ENCODE results near the gene NSMF.

Gene NSMF

GRCh38 chr9:137487454-137488326 is 28.6 kb upstream of the NSMF start:
- no peaks in the 10 kb centered on the region for H3K9me3 ChIP-seq (ENCODE audit: insufficient read depth, low read length)
- H3K27me3 ChIP-seq (ENCODE audit: low read depth, low read length) = no peaks in the 10 kb centered on the region
- H3K9ac ChIP-seq (ENCODE audit: low read length) = no peak overlapping the region
- no peaks in the 10 kb centered on the region for H3K36me3 ChIP-seq (replicated peaks; ENCODE audit: low read depth, low read length)
- H3K4me3 ChIP-seq (ENCODE audit: low read length) = no peak overlapping the region
- no peak overlapping the region for H3K4me2 ChIP-seq (ENCODE audit: low read length)
- TF ChIP-seq, protein P1, sequence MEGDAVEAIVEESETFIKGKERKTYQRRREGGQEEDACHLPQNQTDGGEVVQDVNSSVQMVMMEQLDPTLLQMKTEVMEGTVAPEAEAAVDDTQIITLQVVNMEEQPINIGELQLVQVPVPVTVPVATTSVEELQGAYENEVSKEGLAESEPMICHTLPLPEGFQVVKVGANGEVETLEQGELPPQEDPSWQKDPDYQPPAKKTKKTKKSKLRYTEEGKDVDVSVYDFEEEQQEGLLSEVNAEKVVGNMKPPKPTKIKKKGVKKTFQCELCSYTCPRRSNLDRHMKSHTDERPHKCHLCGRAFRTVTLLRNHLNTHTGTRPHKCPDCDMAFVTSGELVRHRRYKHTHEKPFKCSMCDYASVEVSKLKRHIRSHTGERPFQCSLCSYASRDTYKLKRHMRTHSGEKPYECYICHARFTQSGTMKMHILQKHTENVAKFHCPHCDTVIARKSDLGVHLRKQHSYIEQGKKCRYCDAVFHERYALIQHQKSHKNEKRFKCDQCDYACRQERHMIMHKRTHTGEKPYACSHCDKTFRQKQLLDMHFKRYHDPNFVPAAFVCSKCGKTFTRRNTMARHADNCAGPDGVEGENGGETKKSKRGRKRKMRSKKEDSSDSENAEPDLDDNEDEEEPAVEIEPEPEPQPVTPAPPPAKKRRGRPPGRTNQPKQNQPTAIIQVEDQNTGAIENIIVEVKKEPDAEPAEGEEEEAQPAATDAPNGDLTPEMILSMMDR (IDR thresholded peaks at IDR 0.05; ENCODE audit: low read depth, low read length) = no peak
- TF ChIP-seq EZH2phosphoT487 (IDR thresholded peaks at IDR 0.05; ENCODE audit: low read depth) = no peak
- H2AFZ ChIP-seq (ENCODE audit: low read depth, low read length) = no peak overlapping the region
- no peak overlapping the region for H3K27ac ChIP-seq (ENCODE audit: low read length)
- no peaks in the 10 kb centered on the region for H3K4me1 ChIP-seq (ENCODE audit: low read length)
- H3K79me2 ChIP-seq (ENCODE audit: low read length) = no peaks in the 10 kb centered on the region
- no peaks in the 10 kb centered on the region for H4K20me1 ChIP-seq (ENCODE audit: insufficient read depth, low read length)

DNA sequence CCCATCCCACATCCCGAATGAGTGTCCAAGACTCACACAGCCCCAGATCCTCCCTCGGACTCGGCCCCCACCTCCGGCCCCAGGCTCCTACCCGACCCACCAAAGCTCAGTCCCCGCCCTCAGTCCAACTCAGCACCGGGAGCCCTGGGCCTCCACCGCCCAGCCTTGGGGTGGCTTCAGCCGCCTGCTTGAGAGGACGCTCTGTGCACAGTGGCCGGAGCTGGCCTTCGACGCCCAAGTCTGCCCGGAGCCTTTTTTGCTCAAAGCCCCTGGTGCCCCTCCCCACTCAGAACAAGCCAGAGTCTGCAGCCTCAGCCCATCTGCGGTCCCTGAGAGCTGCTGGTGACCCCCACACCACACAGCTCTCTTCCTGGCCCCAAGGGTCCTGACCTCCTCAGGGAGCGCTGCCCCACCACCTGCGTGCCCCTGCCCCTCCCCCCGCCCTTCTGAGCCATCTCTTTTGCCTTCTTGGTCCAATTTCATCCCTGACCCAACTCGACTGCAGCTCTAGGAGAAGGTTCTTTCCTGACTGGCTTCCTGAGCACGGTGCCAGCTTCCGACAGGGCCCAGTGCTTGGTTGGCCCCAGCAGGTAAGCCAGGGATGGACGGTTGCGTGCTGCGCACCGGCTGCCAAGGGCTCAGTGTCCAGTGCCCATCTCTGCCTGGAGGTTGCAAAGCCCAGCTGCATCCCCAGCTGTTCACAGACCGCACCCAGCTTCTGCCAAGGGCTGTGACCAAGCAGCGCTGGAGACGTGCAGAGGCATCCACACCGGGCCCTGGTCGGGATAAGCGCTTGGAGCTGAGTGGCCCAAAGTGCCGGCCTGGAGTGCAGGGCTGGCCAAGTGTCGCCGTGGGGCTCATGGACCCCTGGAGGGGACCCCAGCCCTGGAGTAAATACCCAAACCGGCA is 27.7 kb upstream of the NSMF start:
- no peaks in the 10 kb centered on the region for H3K27me3 ChIP-seq (ENCODE audit: low read depth, low read length)
- no peak overlapping the region for H3K4me3 ChIP-seq (ENCODE audit: low read length)
- H2AFZ ChIP-seq (ENCODE audit: low read depth, low read length) = no peak overlapping the region
- no peaks in the 10 kb centered on the region for H4K20me1 ChIP-seq (ENCODE audit: insufficient read depth, low read length)
- H3K79me2 ChIP-seq (ENCODE audit: low read length) = no peaks in the 10 kb centered on the region
- no peaks in the 10 kb centered on the region for H3K36me3 ChIP-seq (replicated peaks; ENCODE audit: low read depth, low read length)
- no peak for TF ChIP-seq EZH2phosphoT487 (IDR thresholded peaks at IDR 0.05; ENCODE audit: low read depth)
- TF ChIP-seq, protein P1 (IDR thresholded peaks at IDR 0.05; ENCODE audit: low read depth, low read length) = no peak
- no peaks in the 10 kb centered on the region for H3K9me3 ChIP-seq (ENCODE audit: insufficient read depth, low read length)
- H3K27ac ChIP-seq (ENCODE audit: low read length) = no peak overlapping the region
- H3K4me2 ChIP-seq (ENCODE audit: low read length) = no peak overlapping the region
- no peak overlapping the region for H3K9ac ChIP-seq (ENCODE audit: low read length)
- no peaks in the 10 kb centered on the region for H3K4me1 ChIP-seq (ENCODE audit: low read length)

DNA sequence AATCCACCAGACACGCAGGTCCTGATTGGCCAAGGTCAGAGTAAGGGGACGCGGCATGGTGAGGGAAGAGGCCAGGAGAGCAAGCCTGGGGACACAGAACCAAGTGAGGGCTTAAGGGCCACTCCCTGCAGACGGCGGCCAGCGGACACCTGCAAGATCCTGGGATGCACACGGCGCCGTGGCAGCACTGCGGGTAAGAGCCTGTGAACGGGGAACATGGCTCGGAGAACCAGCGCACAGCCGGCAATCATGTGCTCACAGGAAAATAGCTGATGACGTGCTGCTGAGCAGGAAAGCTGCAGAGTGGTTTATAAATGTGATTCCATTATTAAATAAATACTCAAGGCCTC is 27.0 kb upstream of the NSMF start:
- H4K20me1 ChIP-seq (ENCODE audit: insufficient read depth, low read length) = no peaks in the 10 kb centered on the region

More for the DNA sequence above, 27.0 kb upstream of the NSMF start:
- no peak overlapping the region for H3K4me3 ChIP-seq (ENCODE audit: low read length)
- no peaks in the 10 kb centered on the region for H3K79me2 ChIP-seq (ENCODE audit: low read length)
- no peak overlapping the region for H3K4me2 ChIP-seq (ENCODE audit: low read length)
- H3K9me3 ChIP-seq (ENCODE audit: insufficient read depth, low read length) = no peaks in the 10 kb centered on the region
- H3K27ac ChIP-seq (ENCODE audit: low read length) = no peak overlapping the region
- H3K27me3 ChIP-seq (ENCODE audit: low read depth, low read length) = no peaks in the 10 kb centered on the region
- H2AFZ ChIP-seq (ENCODE audit: low read depth, low read length) = no peak overlapping the region
- no peaks in the 10 kb centered on the region for H3K4me1 ChIP-seq (ENCODE audit: low read length)
- no peak overlapping the region for H3K9ac ChIP-seq (ENCODE audit: low read length)
- no peaks in the 10 kb centered on the region for H3K36me3 ChIP-seq (replicated peaks; ENCODE audit: low read depth, low read length)
- no peak for TF ChIP-seq EZH2phosphoT487 (IDR thresholded peaks at IDR 0.05; ENCODE audit: low read depth)
- TF ChIP-seq, protein P1 (IDR thresholded peaks at IDR 0.05; ENCODE audit: low read depth, low read length) = no peak
